ENCODE measurements around the gene QSOX1.

The QSOX1 gene

GRCh38 chr1:180248731-180249681, 94.3 kb downstream of the QSOX1 start:
- in situ Hi-C loops (cut with MboI; ENCODE audit: low sequenced_read_pairs), result no loop called here

- in situ Hi-C loops (cut with MboI; ENCODE audit: low sequenced_read_pairs), result loop anchor here (10.0 kb wide), 1 partner anchor 165 kb away; no protein-coding TSS in a partner anchor
Observed at GRCh38 chr1:180249725-180250498, 95.2 kb downstream of the QSOX1 start.

- in situ Hi-C loops (cut with MboI; ENCODE audit: low sequenced_read_pairs), result loop anchor here (10.0 kb wide), 1 partner anchor 164 kb away; no protein-coding TSS in a partner anchor
Observed at GRCh38 chr1:180250499-180250770, 95.8 kb downstream of the QSOX1 start.

GRCh38 chr1:180250883-180251509, 96.3 kb downstream of the QSOX1 start:
- in situ Hi-C loops (cut with MboI; ENCODE audit: low sequenced_read_pairs), result loop anchor here (10.0 kb wide), 1 partner anchor 164 kb away; no protein-coding TSS in a partner anchor

GRCh38 chr1:180251526-180252305, 97.0 kb downstream of the QSOX1 start:
- in situ Hi-C loops (cut with MboI; ENCODE audit: low sequenced_read_pairs), result loop anchor here (10.0 kb wide), 1 partner anchor 163 kb away; no protein-coding TSS in a partner anchor

GRCh38 chr1:180252638-180253536, 98.2 kb downstream of the QSOX1 start:
- in situ Hi-C loops (cut with MboI; ENCODE audit: low sequenced_read_pairs), result loop anchor here (10.0 kb wide), 1 partner anchor 162 kb away; no protein-coding TSS in a partner anchor
